DND-41 (cell line): ENCODE data around the gene PSMC6.

ENCODE experiments used
- EZH2 ChIP-seq: IDR thresholded peaks from 3 replicates; pipeline ENCODE4 v1.6.1; 2012; ENCODE audit warnings: borderline replicate concordance, low read depth, mild to moderate bottlenecking, moderate library complexity, low read length, inconsistent platforms; ENCODE audit not compliant: severe bottlenecking
- TF ChIP-seq, protein P1 (sequence below): IDR thresholded peaks from 2 replicates; pipeline ENCODE4 v1.5.1; 2012; ENCODE audit warnings: borderline replicate concordance, low read length, moderate library complexity, mild to moderate bottlenecking; ENCODE audit not compliant: poor library complexity, severe bottlenecking; ENCODE audit errors: extremely low read depth

DNA sequence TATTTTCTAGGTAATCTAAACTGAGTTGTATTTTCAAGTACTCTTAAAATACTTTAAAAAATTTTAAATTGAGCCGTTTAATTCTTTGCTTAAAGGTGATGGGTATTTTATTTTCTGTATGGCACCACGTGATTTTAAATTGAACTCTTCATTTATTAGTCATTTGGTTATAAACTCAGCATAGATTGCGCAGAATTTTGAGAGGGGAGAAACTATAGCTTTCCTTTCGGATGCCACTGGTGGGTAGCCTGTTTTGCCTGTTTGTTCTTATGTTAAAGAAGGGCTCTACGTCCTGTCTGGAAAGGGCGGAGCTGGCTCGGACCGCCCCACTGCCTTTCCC, 22.6 kb downstream of the PSMC6 start:
- TF ChIP-seq, protein P1, sequence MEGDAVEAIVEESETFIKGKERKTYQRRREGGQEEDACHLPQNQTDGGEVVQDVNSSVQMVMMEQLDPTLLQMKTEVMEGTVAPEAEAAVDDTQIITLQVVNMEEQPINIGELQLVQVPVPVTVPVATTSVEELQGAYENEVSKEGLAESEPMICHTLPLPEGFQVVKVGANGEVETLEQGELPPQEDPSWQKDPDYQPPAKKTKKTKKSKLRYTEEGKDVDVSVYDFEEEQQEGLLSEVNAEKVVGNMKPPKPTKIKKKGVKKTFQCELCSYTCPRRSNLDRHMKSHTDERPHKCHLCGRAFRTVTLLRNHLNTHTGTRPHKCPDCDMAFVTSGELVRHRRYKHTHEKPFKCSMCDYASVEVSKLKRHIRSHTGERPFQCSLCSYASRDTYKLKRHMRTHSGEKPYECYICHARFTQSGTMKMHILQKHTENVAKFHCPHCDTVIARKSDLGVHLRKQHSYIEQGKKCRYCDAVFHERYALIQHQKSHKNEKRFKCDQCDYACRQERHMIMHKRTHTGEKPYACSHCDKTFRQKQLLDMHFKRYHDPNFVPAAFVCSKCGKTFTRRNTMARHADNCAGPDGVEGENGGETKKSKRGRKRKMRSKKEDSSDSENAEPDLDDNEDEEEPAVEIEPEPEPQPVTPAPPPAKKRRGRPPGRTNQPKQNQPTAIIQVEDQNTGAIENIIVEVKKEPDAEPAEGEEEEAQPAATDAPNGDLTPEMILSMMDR = no peak
- TF ChIP-seq EZH2 = no peak
